HUDEP-2 (cell line): Measurements from ENCODE around the gene FNIP1.
"Not testable (repeated sequence)": the region's sequence is repeated elsewhere in the genome, so short reads cannot be mapped to it uniquely, and the experiment has no call there.

Experiments used
- DNase-seq, 76 experiments: peaks; one replicate each; lab custom pipeline; 2025; ENCODE audit not compliant: unreplicated experiment in 76 of 76; lab: John Stamatoyannopoulos, UW

The FNIP1 gene

GRCh38 chr5:131787736-131788135 lies 9.1 kb downstream of the FNIP1 start:
- no peak for DNase-seq

- DNase-seq: no peak
Observed at GRCh38 chr5:131786900-131787692, 9.7 kb downstream of the FNIP1 start.

- DNase-seq: no peak
Observed at GRCh38 chr5:131786036-131786435, 10.8 kb downstream of the FNIP1 start.

- no peak for DNase-seq
Observed at GRCh38 chr5:131783874-131784273, 12.9 kb downstream of the FNIP1 start.

- no peak for DNase-seq
Observed at GRCh38 chr5:131783357-131783756, 13.5 kb downstream of the FNIP1 start.

GRCh38 chr5:131782717-131783116 lies 14.1 kb downstream of the FNIP1 start:
- no peak for DNase-seq

- DNase-seq: not testable (repeated sequence)
Observed at GRCh38 chr5:131778141-131778540, 18.7 kb downstream of the FNIP1 start.

GRCh38 chr5:131776450-131776849 lies 20.4 kb downstream of the FNIP1 start:
- DNase-seq: no peak

- no peak for DNase-seq
Observed at GRCh38 chr5:131774652-131775367, 22.0 kb downstream of the FNIP1 start.

- DNase-seq: no peak
Observed at GRCh38 chr5:131773805-131774204, 23.0 kb downstream of the FNIP1 start.

- DNase-seq: no peak
Observed at GRCh38 chr5:131771692-131772091, 25.1 kb downstream of the FNIP1 start.

- DNase-seq: no peak
Observed at GRCh38 chr5:131769961-131770360, 26.9 kb downstream of the FNIP1 start.

- DNase-seq: no peak
Observed at GRCh38 chr5:131769336-131769735, 27.5 kb downstream of the FNIP1 start.

- no peak for DNase-seq
Observed at GRCh38 chr5:131767891-131768290, 28.9 kb downstream of the FNIP1 start.

GRCh38 chr5:131766689-131767088 lies 30.1 kb downstream of the FNIP1 start:
- DNase-seq: no peak

GRCh38 chr5:131765261-131765660 lies 31.6 kb downstream of the FNIP1 start:
- no peak for DNase-seq

GRCh38 chr5:131763968-131764367 lies 32.8 kb downstream of the FNIP1 start:
- no peak for DNase-seq

- no peak for DNase-seq
Observed at GRCh38 chr5:131760793-131761192, 36.0 kb downstream of the FNIP1 start.

GRCh38 chr5:131759704-131760103 lies 37.1 kb downstream of the FNIP1 start:
- no peak for DNase-seq

GRCh38 chr5:131758520-131758900 lies 38.3 kb downstream of the FNIP1 start:
- no peak for DNase-seq

- DNase-seq: no peak
Observed at GRCh38 chr5:131757830-131758519, 38.8 kb downstream of the FNIP1 start.

- no peak for DNase-seq
Observed at GRCh38 chr5:131756942-131757341, 39.9 kb downstream of the FNIP1 start.
